Measurements from ENCODE around the gene WASHC1. TPM values are rescaled to one million over a fixed set of nuclear protein-coding genes. Genes with fewer than 3 reads are reported as not detected.
"Not testable (repeated sequence)": the region's sequence is repeated elsewhere in the genome, so short reads cannot be mapped to it uniquely, and the experiment has no call there.

WASHC1 gene
- total and polyA plus RNA-seq, 12 donors = 6.0 to 18.8 (median 9.3) TPM

DNA sequence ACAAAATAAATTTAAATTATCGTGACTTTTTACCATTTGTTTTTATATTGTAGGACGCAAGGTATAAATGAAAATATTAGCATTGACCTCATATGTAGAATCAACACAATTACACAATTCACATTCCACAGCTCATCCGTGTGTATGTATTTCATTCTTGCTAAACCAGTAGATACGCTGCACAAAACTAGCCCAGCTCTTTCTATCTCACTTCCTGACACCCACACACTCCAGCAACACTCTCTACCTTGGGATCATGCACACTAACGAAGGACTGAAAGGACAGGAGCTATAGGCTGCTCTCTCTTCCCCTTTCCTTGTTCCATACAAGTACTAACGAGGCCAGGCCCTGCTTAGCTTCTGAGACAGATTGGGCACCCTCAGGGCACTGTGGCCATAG lies 16.9 kb upstream of the WASHC1 start:
- intact Hi-C loops (cut with DNase I); H3K9me3 ChIP-seq; DNase-seq; H3K4me3 ChIP-seq; H3K27ac ChIP-seq; H3K27me3 ChIP-seq; H3K36me3 ChIP-seq; H3K4me1 ChIP-seq; ATAC-seq: not testable (repeated sequence)
- 59 to 62% methylated on average over 6 of the region's 6 CpGs for WGBS, 2 donors

DNA sequence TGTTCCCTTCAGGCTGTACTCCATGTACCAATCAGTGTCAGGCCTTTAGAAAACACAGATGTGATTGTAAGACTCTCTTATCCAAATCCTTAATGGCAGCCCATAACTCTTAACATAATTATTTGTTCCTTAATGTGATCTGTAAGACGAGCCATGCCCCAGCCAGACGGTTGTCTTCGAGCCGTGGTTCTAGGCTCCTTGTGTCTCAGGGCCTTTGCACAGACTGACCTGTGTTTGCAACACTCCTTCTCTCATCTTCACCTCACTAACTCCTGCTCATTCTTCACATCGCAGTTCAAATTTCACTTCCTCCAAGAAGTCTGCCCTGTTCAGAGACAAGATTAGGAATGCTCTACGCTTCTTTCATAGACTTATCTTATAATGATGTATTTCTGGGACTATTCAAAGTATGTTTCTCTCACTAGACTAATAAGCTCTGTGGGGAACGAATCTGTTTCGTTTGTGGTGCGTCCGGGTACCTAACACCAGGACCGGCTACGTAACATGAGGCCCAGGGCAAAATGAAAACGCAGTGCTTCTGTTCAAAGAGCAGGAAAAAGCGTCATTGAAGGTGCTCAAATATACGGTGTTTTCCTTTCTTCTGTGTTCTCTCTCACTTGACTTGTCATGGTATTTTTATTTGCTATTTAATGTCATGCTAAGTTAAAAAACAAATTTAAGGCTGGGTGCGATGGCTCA lies 16.1 kb upstream of the WASHC1 start:
- H3K27ac ChIP-seq; H3K4me3 ChIP-seq; H3K4me1 ChIP-seq; ATAC-seq; intact Hi-C loops (cut with DNase I); H3K9me3 ChIP-seq; DNase-seq; H3K27me3 ChIP-seq; H3K36me3 ChIP-seq: not testable (repeated sequence)
- 87 to 94% methylated on average over 11 to 15 of the region's 16 CpGs for WGBS, 2 donors

DNA sequence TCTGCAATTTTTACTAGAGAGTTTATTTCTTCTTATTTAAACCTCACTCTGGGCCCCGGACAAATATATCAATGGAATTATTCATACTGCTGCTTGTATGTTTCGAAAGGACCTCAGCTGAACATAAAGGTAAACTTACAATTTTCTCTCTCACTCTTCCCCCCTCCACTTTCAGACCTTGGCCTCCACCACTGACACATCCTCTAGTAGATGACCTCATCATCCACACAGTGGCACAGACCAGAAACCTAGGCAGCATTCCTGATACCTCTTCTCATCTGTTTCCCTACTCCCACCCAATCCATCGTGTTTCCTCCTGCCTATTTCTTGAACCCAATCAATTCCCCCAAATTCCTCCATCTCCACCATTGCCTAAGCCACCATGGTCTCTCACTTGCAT lies 15.2 kb upstream of the WASHC1 start:
- H3K4me1 ChIP-seq; H3K27ac ChIP-seq; H3K36me3 ChIP-seq; DNase-seq; H3K27me3 ChIP-seq; H3K4me3 ChIP-seq; H3K9me3 ChIP-seq; ATAC-seq; intact Hi-C loops (cut with DNase I): not testable (repeated sequence)
- 72 to 84% methylated on average over 3 of the region's 3 CpGs for WGBS, 2 donors

DNA sequence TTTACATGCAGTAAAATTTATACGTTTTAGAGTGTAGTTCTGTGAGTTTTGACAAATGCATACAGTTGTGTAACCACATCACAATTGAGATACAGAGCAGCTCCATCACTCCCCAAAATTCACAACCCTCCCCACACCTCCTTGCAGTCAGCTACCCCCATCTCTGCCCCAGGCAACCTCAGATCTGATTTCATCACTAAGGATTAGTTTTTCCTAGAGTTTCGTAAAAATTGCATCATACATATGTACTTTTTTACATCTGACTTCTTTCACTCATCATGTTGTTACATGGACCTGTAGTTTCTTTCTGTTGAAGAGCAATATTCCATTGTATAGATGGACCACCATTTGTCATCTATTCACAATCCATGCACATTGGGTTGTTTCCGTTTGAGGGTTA lies 14.4 kb upstream of the WASHC1 start:
- DNase-seq; ATAC-seq; H3K27me3 ChIP-seq; H3K4me3 ChIP-seq; H3K27ac ChIP-seq; H3K4me1 ChIP-seq; intact Hi-C loops (cut with DNase I); H3K36me3 ChIP-seq; H3K9me3 ChIP-seq: not testable (repeated sequence)
- 84 to 85% methylated on average over 3 of the region's 3 CpGs for WGBS, 2 donors

GRCh38 chr9:43116-43515 lies 13.9 kb upstream of the WASHC1 start:
- intact Hi-C loops (cut with DNase I); H3K27me3 ChIP-seq; H3K27ac ChIP-seq; H3K36me3 ChIP-seq; H3K9me3 ChIP-seq; ATAC-seq; H3K4me1 ChIP-seq; DNase-seq; H3K4me3 ChIP-seq: not testable (repeated sequence)
- WGBS, 2 donors = 77 to 80% methylated on average over 2 to 3 of the region's 3 CpGs

DNA sequence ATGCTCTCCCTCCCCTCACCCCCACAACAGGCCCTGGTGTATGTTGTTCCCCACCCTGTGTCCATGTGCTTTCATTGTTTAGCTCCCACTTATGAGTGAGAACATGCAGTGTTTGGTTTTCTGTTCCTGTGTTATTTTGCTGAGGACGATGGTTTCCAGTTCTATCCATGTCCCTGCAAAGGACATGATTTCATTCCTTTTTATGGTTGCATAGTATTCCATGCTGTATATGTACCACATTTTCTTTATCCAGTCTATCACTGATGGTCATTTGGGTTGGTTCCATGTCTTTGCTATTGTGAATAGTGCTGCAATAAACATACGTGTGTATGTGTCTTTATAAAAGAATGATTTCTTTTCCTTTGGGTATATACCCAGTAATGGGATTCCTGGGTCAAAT lies 12.6 kb upstream of the WASHC1 start:
- WGBS, 2 donors = 83 to 85% methylated on average over 2 of the region's 2 CpGs
- DNase-seq; ATAC-seq; H3K27ac ChIP-seq; H3K27me3 ChIP-seq; H3K4me3 ChIP-seq; H3K4me1 ChIP-seq; H3K9me3 ChIP-seq; intact Hi-C loops (cut with DNase I); H3K36me3 ChIP-seq: not testable (repeated sequence)

GRCh38 chr9:41261-41676 lies 12.0 kb upstream of the WASHC1 start:
- H3K27me3 ChIP-seq; H3K4me1 ChIP-seq; H3K36me3 ChIP-seq; H3K27ac ChIP-seq; H3K9me3 ChIP-seq; intact Hi-C loops (cut with DNase I); H3K4me3 ChIP-seq: not testable (repeated sequence)
- DNase-seq (peak in 1 of 2 donors; percentile 9), ATAC-seq (peak in 3 of 8 donors; percentile 25 to 59 (median 58))
- WGBS, 2 donors = 75 to 79% methylated on average over 9 of the region's 9 CpGs

- WGBS, 2 donors = 38 to 49% methylated on average over 5 of the region's 6 CpGs
- H3K27ac ChIP-seq; H3K4me3 ChIP-seq; H3K9me3 ChIP-seq; DNase-seq; H3K27me3 ChIP-seq; H3K4me1 ChIP-seq; ATAC-seq; intact Hi-C loops (cut with DNase I); H3K36me3 ChIP-seq: not testable (repeated sequence)
Measured at GRCh38 chr9:32308-32707, 3.1 kb upstream of the WASHC1 start.

DNA sequence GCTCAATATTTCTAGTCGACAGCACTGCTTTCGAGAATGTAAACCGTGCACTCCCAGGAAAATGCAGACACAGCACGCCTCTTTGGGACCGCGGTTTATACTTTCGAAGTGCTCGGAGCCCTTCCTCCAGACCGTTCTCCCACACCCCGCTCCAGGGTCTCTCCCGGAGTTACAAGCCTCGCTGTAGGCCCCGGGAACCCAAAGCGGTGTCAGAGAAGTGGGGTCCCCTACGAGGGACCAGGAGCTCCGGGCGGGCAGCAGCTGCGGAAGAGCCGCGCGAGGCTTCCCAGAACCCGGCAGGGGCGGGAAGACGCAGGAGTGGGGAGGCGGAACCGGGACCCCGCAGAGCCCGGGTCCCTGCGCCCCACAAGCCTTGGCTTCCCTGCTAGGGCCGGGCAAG lies 481 bp downstream of the WASHC1 start:
- WGBS, 2 donors = 0% methylated on average over 12 to 13 of the region's 30 CpGs
- intact Hi-C loops (cut with DNase I) = not testable (repeated sequence)
- H3K4me3 ChIP-seq = peak overlapping the region in 8 of 10 donors; percentile 17 to 50 (median 41)

GRCh38 chr9:21621-22020 lies 7.6 kb downstream of the WASHC1 start:
- DNase-seq; H3K4me3 ChIP-seq; H3K4me1 ChIP-seq; H3K9me3 ChIP-seq; ATAC-seq; H3K27me3 ChIP-seq; intact Hi-C loops (cut with DNase I); H3K27ac ChIP-seq; H3K36me3 ChIP-seq: not testable (repeated sequence)
- WGBS, 2 donors = 90 to 96% methylated on average over 2 to 3 of the region's 9 CpGs

More for the DNA sequence above, 481 bp downstream of the WASHC1 start:
- not testable (repeated sequence) for H3K9me3 ChIP-seq, ATAC-seq, DNase-seq, H3K4me1 ChIP-seq, H3K36me3 ChIP-seq, H3K27me3 ChIP-seq
- H3K27ac ChIP-seq = peak overlapping the region in 1 of 10 donors; percentile 50

DNA sequence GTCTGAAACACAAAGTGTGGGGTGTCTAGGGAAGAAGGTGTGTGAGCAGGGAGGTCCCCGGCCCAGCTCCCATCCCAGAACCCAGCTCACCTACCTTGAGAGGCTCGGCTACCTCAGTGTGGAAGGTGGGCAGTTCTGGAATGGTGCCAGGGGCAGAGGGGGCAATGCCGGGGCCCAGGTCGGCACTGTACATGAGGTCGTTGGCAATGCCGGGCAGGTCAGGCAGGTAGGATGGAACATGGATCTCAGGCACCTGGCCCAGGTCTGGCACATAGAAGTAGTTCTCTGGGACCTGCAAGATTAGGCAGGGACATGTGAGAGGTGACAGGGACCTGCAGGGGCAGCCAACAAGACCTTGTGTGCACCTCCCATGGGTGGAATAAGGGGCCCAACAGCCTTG lies 12.4 kb downstream of the WASHC1 start:
- DNase-seq; H3K27ac ChIP-seq; H3K4me1 ChIP-seq; H3K4me3 ChIP-seq; H3K9me3 ChIP-seq; H3K27me3 ChIP-seq; ATAC-seq; intact Hi-C loops (cut with DNase I); H3K36me3 ChIP-seq: not testable (repeated sequence)
- WGBS, 2 donors = 97 to 100% methylated on average over 4 of the region's 6 CpGs
